HG03565 (cell line): Measurements from ENCODE around the gene HPCAL4.

Source experiments
- ATAC-seq: cut with Tn5 transposase; IDR thresholded peaks from one replicate; pipeline ENCODE4 v1.9.1; 2021; ENCODE audit warnings: mild to moderate bottlenecking, moderate library complexity; ENCODE audit not compliant: unreplicated experiment

Gene HPCAL4

GRCh38 chr1:39691383-39692151 lies at the start of gene HPCAL4:
Gene HPCAL4, minus strand, starts transcription at chr1:39691433. Its CDS starts 6,830 bp downstream, at chr1:39684603.
- peak; percentile 83 for ATAC-seq

DNA sequence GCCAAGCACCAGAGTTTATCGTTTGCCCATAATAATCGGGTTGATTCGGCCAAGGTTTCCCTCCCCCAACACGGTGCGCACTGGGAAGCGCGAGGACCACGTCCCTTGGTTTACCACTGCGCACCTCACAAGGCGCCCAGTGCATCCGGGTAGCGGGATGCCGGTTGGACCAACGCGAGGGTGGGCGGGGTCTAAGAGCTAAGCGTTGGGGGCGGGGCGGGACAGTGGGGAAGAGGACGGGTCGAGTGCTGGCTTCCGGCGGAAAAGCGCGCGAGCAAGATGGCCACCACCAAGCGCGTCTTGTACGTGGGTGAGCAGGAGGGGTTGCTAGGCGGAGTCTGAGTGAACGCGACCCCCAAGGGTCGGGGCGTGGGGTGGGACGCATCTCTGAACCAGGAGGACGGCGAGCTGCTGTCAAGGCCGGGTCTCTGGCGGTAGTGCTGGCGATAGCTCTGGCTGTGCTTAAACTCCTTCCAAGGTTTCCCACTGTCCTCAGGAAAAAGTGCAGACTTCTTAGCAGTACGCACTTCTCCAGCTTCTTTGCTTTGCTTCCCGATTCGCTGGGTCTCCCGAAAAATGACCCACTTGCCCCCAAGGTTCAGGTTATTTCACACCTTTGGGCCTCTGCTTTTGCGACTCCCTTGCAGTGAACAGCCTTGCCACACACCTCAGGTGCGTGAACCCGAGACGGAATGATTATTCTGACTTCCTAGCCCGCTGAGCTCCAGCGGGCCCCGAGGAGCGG lies 47.6 kb upstream of the HPCAL4 start, which contains the start of gene PPIE:
Gene PPIE (plus strand): TSS at position 261 of the 745 bp plus-strand sequence. CDS start 19 bp downstream, at position 280.
- ATAC-seq: peak; percentile 48

- no peak for ATAC-seq
Measured at GRCh38 chr1:39737546-39738169, 46.4 kb upstream of the HPCAL4 start.

DNA sequence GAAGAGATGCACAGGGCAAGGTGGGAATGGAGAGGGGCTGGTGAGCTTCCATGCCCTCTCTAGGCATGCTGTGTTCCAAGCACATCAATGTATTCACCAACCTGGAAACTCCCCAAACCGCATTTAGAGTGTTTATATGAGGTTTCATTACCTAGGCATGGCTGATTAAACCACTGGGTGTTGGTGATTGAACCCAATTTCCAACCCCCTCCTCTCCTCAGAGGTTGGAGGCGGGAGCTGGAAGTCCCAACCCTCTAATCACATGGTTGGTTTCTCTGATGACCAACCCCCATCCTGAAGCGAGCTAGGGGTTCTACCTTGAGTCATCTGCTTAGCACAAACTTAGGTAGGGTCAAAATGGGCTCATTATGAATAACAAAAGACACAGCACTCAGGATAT lies 44.5 kb upstream of the HPCAL4 start:
- ATAC-seq: no peak

DNA sequence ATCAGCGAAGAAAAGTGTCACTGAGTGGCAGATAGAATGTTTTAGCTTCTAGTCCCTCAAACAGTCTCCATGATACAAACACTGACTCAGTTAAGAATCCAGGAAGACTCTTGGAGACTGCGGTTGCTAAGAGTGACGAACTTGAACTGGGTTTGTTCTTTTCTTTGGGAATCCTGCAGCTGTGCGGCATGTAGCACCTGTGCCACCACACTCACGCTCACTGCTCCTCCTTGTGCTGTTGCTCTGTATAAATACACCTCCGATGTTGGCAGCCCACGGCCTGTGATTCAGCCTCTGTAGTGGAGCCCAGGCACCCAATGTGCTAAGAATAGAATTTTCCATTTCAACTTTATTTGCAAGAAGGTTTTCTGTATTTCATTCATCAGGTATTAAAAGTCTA lies 41.9 kb upstream of the HPCAL4 start:
- ATAC-seq: no peak

GRCh38 chr1:39732730-39733129 lies 41.5 kb upstream of the HPCAL4 start:
- no peak for ATAC-seq

GRCh38 chr1:39729842-39730241 lies 38.6 kb upstream of the HPCAL4 start:
- ATAC-seq: no peak

DNA sequence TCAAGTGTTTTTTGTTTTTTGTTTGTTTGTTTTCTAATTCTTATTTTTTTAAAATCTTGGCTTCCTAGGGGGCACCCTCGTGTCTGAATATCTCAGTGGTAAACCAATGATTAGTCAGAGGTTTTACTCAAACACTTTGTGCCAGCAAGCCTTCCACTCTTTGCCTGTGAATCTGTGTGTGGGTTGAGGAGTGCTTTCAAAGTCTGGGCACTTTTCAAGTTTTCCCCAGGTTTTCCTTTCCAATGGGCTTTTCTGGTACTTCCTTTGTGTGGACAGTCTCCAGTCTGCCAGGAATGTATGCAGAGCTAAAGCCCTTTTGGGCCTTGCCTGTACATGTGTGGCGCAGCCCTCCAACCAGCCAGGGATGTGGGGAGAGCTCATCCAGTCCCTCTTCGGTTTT lies 37.8 kb upstream of the HPCAL4 start:
- ATAC-seq: no peak

GRCh38 chr1:39727932-39728317 lies 36.7 kb upstream of the HPCAL4 start:
- ATAC-seq: no peak

- no peak for ATAC-seq
Measured at GRCh38 chr1:39727221-39727931, 36.1 kb upstream of the HPCAL4 start.

DNA sequence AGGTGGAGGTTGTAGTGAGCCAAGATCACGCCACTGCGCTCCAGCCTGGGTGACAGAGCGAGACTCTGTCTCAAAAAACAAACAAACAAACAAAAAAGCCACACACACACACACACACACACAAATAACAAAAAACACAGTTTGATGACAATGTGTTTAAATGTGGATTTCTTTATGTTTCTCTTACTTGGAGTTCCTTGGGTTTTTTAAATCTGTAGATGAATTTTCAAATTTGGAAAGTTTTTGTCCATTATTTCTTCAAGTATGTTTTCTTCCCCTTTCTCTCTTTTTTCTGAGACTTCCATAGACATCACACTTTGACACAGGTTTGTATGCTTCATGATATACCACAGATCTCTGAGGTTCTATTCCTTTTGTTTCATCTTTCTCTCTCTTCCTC lies 35.4 kb upstream of the HPCAL4 start:
- no peak for ATAC-seq

GRCh38 chr1:39722495-39722894 lies 31.3 kb upstream of the HPCAL4 start:
- no peak for ATAC-seq

GRCh38 chr1:39721664-39722063 lies 30.4 kb upstream of the HPCAL4 start:
- no peak for ATAC-seq

- ATAC-seq: no peak
Measured at GRCh38 chr1:39720094-39720999, 29.1 kb upstream of the HPCAL4 start.

DNA sequence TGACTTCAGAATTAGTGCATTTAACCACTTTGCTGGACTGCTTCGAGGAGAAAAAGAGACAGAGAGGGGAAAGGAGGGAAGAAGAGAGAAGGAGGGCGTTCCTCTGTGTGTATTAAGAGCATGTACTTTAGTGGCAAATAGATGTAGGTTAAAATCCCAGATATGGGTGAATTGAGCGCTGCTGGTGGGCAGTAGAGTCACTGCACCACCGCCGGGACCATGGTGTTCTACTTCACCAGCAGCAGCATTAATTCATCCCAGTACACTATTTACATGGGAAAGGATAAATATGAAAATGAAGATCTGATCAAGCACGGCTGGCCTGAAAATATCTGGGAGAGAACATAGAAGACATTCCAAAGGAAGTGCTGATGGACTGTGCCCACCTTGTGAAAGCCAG lies 26.6 kb upstream of the HPCAL4 start:
- no peak for ATAC-seq

DNA sequence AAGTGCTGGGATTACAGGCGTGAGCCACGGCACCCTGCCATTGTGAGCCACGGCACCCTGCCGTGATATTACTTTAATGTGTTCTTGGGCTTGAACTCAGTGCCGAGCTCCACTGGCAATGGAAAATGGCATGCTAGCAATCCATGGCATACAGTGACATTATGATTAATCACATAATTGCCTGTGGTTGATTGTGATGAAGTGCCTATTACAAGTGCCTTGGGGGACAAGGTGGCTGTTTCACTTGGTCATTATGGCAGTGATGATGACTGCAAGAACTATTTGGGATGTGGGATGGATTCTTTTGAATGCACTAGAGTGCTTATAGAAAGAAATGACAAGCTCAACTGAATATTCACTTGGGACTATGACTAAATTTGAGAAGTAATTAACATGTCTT lies 22.3 kb upstream of the HPCAL4 start:
- ATAC-seq: no peak

DNA sequence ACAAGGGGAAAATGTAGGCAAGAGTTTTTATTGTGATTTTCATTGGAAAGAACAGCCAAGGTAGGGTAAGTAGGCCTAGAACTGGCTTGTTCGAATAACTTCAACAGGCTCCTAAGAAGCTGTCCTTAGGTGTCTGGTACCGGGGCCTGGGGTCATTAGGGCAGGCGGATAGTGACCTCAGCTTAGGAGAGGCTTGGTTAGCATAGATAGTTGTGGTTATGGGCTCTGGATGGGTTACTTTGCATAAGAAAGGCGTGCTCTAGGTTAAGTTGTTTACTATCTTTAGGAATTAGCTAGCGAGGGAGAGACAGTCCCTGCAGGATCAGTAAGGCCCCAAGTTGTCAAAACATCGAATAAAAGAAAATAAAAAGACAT lies 20.7 kb upstream of the HPCAL4 start:
- ATAC-seq: no peak

DNA sequence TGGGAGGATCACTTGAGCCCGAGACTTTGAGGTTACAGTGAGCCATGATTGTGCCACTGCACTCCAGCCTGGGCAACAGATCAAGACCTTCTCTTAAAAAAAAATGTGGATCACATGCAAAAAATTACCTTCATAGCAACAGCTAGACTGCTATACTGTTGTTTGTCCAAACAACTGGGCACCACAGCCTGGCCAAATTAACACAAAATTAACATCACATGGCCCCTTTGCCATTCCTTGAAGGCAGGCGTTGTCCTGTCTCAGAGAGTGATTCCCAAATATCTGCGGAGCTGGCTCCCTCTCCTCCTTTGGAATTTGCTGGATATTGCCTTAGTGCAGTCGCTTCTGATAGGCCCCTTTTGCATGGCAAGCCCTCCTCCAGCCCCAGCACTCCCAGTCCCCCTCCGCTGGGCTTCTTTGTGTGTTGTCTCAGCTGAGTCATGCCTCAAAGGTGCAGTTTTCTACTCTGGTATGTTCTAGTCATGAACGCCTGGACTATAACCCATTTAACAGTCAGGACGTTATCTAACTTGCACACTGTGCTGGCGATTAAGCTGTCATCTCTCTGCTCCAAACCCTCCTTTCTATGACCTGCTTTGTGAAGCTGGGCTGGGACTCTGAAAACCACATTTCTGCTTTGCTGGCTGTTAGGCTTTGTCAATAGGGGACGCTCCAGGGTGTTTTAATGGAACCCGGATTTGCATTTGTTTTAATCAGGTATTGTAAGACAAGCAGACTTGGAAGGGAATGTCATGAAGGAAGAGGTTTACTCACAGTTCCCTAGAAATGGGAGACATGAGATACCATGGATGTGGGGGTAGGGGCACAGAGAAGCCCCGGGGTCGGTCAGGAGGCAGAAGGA lies 20.1 kb upstream of the HPCAL4 start:
- ATAC-seq: no peak

DNA sequence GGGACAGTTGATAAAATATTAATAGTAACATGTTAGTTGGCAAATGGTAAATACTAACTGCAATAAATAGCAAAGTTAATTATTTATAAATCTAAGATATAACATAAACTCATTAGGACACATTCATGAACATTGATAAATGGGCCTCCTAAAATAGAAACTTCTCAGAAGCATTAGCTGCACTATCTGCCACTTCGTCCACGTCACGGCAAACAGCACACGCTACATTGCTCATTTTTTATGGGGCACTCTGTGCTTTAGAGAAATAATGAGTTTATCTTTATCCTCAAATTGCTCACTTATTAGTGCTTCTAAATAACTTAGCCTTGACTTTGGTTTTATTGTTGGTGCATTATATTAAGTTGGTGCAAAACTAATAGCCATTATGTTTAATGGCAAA lies 16.3 kb upstream of the HPCAL4 start:
- no peak for ATAC-seq
